ENCODE data around the gene CWC25.

DNA sequence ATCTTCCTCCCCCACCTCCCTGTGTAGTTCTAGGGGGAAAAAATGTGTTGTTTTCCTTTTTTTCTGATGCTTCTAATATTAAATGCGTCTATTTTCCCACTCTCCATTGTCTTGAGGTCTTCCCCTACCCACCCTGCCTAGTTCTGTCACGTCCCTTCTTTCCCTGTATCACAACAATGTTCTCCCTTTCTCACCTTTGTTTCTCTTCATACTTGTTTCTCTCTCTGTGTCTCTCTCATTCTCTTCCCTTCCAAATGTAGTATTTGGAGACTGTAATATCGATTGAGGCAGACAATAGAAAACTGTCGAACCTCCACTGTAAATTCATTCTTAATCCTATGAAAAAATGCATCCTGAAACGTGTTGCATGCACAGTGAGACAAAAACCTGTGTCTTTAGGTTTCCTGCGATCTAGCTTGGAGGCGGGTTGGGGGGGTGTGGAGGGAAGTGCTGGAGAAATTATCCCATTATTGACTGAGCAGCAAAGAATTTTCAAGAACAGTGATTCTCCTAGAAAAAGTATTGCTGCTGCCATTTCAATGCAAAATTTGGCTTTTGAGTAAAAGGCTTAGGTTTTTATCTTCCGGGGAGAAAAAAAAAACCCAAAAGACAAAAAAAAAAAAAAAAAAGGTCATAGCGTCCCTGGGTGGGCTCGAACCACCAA is 73.8 kb downstream of the CWC25 start:
- no peak for TF ChIP-seq POLR2A (IDR thresholded peaks at IDR 0.05)
- TF ChIP-seq, protein P1, sequence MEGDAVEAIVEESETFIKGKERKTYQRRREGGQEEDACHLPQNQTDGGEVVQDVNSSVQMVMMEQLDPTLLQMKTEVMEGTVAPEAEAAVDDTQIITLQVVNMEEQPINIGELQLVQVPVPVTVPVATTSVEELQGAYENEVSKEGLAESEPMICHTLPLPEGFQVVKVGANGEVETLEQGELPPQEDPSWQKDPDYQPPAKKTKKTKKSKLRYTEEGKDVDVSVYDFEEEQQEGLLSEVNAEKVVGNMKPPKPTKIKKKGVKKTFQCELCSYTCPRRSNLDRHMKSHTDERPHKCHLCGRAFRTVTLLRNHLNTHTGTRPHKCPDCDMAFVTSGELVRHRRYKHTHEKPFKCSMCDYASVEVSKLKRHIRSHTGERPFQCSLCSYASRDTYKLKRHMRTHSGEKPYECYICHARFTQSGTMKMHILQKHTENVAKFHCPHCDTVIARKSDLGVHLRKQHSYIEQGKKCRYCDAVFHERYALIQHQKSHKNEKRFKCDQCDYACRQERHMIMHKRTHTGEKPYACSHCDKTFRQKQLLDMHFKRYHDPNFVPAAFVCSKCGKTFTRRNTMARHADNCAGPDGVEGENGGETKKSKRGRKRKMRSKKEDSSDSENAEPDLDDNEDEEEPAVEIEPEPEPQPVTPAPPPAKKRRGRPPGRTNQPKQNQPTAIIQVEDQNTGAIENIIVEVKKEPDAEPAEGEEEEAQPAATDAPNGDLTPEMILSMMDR (IDR thresholded peaks at IDR 0.05), result no peak

Data from suprapubic skin (tissue), 3 donors.